Measurements from ENCODE around the gene PRKD1. TPM values are rescaled to one million over a fixed set of nuclear protein-coding genes. Genes with fewer than 3 reads are reported as not detected.

PRKD1 gene
- total RNA-seq (2022; extraction: Qiagen RNA extraction; ENCODE audit: low read depth): 2.2 to 3.1 TPM (median 2.9 TPM) in 5 replicates

GRCh38 chr14:29927376-29928116 is at the start of gene PRKD1:
TSS of gene PRKD1 (minus strand) at chr14:29927847.

Data from A549 treated with GW870086 at 1 μM for 4 hours (cell line).